Kidney epithelial cell (primary cell): ENCODE measurements around the gene MUC5B. TPM values are rescaled to one million over a fixed set of nuclear protein-coding genes. Genes with fewer than 3 reads are reported as not detected.

ENCODE experiments used
- DNase-seq: peaks from one replicate; pipeline ENCODE4 v3.0.0-alpha.2; 2010; ENCODE audit warnings: low read depth
- H3K27me3 ChIP-seq: 2 replicates; pipeline ENCODE4 v1.6.0; 2011; ENCODE audit warnings: low read length; ENCODE audit not compliant: control insufficient read depth, insufficient read depth
- H3K36me3 ChIP-seq: 2 replicates; pipeline ENCODE4 v1.5.1; 2011; ENCODE audit warnings: low read length; ENCODE audit not compliant: control insufficient read depth, insufficient read depth
- H3K4me3 ChIP-seq: 2 replicates; pipeline ENCODE4 v1.5.1; 2011; ENCODE audit warnings: low read depth, mild to moderate bottlenecking, control low read depth, low read length
- CTCF ChIP-seq: IDR thresholded peaks from 2 replicates; pipeline ENCODE4 v1.5.1; 2011; ENCODE audit warnings: mild to moderate bottlenecking, moderate library complexity, low read length, control low read depth, inconsistent platforms; ENCODE audit not compliant: insufficient read depth, poor library complexity, severe bottlenecking
- total RNA-seq: library from RNA; depleted of rRNA; stranded (reverse); fragments of >200 nt; gene quantifications from 2 replicates; pipeline ENCODE4 v1.2.3, GENCODE V29; 2015

MUC5B gene
- total RNA-seq, 1 donor from 2014 or later: not detected

GRCh38 chr11:1275021-1275420, 52.2 kb downstream of the MUC5B start:
- no peak overlapping the region for H3K4me3 ChIP-seq
- no peak for TF ChIP-seq CTCF
- DNase-seq: no peak
- H3K27me3 ChIP-seq: no peaks in the 10 kb centered on the region
- H3K36me3 ChIP-seq: no peaks in the 10 kb centered on the region

GRCh38 chr11:1276041-1276790, 53.4 kb downstream of the MUC5B start:
- no peak for DNase-seq
- Histone ChIP-seq H3K36me3 (no peaks in the 10 kb centered on the region), H3K4me3 (no peak overlapping the region), H3K27me3 (no peaks in the 10 kb centered on the region)
- no peak for TF ChIP-seq CTCF

GRCh38 chr11:1276866-1277615, 54.2 kb downstream of the MUC5B start:
- no peak for TF ChIP-seq CTCF
- H3K4me3 ChIP-seq: no peak overlapping the region
- no peak for DNase-seq
- no peaks in the 10 kb centered on the region for H3K36me3 ChIP-seq
- no peaks in the 10 kb centered on the region for H3K27me3 ChIP-seq

GRCh38 chr11:1277936-1278512, 55.2 kb downstream of the MUC5B start:
- no peak overlapping the region for H3K4me3 ChIP-seq
- H3K27me3 ChIP-seq: no peaks in the 10 kb centered on the region
- TF ChIP-seq CTCF: no peak
- H3K36me3 ChIP-seq: no peaks in the 10 kb centered on the region
- no peak for DNase-seq

GRCh38 chr11:1278766-1279673, 56.2 kb downstream of the MUC5B start:
- no peaks in the 10 kb centered on the region for H3K27me3 ChIP-seq
- no peak overlapping the region for H3K4me3 ChIP-seq
- H3K36me3 ChIP-seq: no peaks in the 10 kb centered on the region
- TF ChIP-seq CTCF: no peak
- DNase-seq: no peak
